ENCODE results near the gene ZBTB20. TPM values are rescaled to one million over a fixed set of nuclear protein-coding genes. Genes with fewer than 3 reads are reported as not detected.

The ZBTB20 gene
- total and polyA plus RNA-seq, 2 of the 4 experiments (the other 2 are of a cell fraction): 0.75 to 14.7 TPM

- no peak for ATAC-seq (ENCODE audit: low read depth)
- no CpG with 5 or more reads among the region's 3 CpGs for WGBS, 2 experiments (ENCODE audit: extremely low coverage in 2 of 2, insufficient read length in 1 of 2)
- no peaks in the 10 kb centered on the region for H3K4me1 ChIP-seq (ENCODE audit: control insufficient read depth, insufficient read depth, low read length)
- no peak overlapping the region for H3K56ac ChIP-seq (ENCODE audit: extremely low read depth, insufficient read depth, low read length)
- in situ Hi-C loops (cut with MboI; ENCODE audit: low sequenced_read_pairs) (no loop called here), intact Hi-C loops (cut with micrococcal nuclease) (no loop called here), dilution Hi-C loops (cut with HindIII; ENCODE audit: low sequenced_read_pairs, unreplicated experiment) (no loop called here)
- H3K4me3 ChIP-seq (ENCODE audit: insufficient read depth, low read depth, low read length): no peak overlapping the region
- H2BK120ac ChIP-seq (ENCODE audit: low read depth, low read length): no peak overlapping the region
- H4K8ac ChIP-seq (ENCODE audit: low read depth in 2 of 2, low read length in 2 of 2): no peak overlapping the region
- no peak overlapping the region for H3K27ac ChIP-seq (ENCODE audit: insufficient read depth, low read length)
- no peak overlapping the region for H2BK15ac ChIP-seq (ENCODE audit: low read depth, low read length)
- H3K9me3 ChIP-seq (ENCODE audit: control insufficient read depth, insufficient read depth, low read length): no peaks in the 10 kb centered on the region
- no peak overlapping the region for H2AK9ac ChIP-seq (replicated peaks; ENCODE audit: low read depth, low read length, poor library complexity)
- CTCF ChIA-PET: interaction anchor here (1.3 kb wide), 1 partner anchor 35 kb away, joined by 3 read pairs; no protein-coding TSS in a partner anchor
- POLR2A ChIA-PET (ENCODE audit: unreplicated experiment): no interaction called here
- H4K91ac ChIP-seq (ENCODE audit: insufficient read depth, low read depth, low read length): no peak overlapping the region
- H3K23ac ChIP-seq (ENCODE audit: low read depth, low read length): no peak overlapping the region
- no peak overlapping the region for H3K4me2 ChIP-seq (ENCODE audit: low read depth, low read length)
- H3K4ac ChIP-seq (ENCODE audit: low read depth, low read length): no peak overlapping the region
- no peak for DNase-seq
- no peaks in the 10 kb centered on the region for H3K27me3 ChIP-seq (ENCODE audit: control insufficient read depth, insufficient read depth, low read length)
- H3K9ac ChIP-seq (ENCODE audit: low read depth, low read length): no peak overlapping the region
- no peaks in the 10 kb centered on the region for H3K36me3 ChIP-seq (ENCODE audit: control insufficient read depth, insufficient read depth, low read length)
- H3K18ac ChIP-seq (ENCODE audit: low read depth, low read length): no peak overlapping the region
- H2BK20ac ChIP-seq (ENCODE audit: low read depth, low read length): no peak overlapping the region
- no peaks in the 10 kb centered on the region for H3K9me1 ChIP-seq (ENCODE audit: insufficient read depth, low read length)
- H4K5ac ChIP-seq (ENCODE audit: low read depth, low read length): no peak overlapping the region
- no peak overlapping the region for H2AFZ ChIP-seq (replicated peaks; ENCODE audit: low read length, poor library complexity)
- H3K79me1 ChIP-seq (ENCODE audit: low read depth in 1 of 2, low read length in 2 of 2): no peaks in the 10 kb centered on the region
- no peak overlapping the region for H2AK5ac ChIP-seq (ENCODE audit: low read depth, low read length)
- H3K14ac ChIP-seq (replicated peaks; ENCODE audit: low read depth, low read length): no peak overlapping the region
- no peak overlapping the region for H2BK5ac ChIP-seq (ENCODE audit: low read depth, low read length, poor library complexity, severe bottlenecking)
- no peaks in the 10 kb centered on the region for H4K20me1 ChIP-seq (ENCODE audit: insufficient read depth, low read length)
- BruUV-seq (replicated peaks): no TSS peak
- no peak for TF ChIP-seq USF2 (IDR thresholded peaks at IDR 0.05; ENCODE audit: low read depth, low read length)
- TF ChIP-seq RAD21 (IDR thresholded peaks at IDR 0.05; ENCODE audit: low read length): no peak
- TF ChIP-seq NFE2L2 (IDR thresholded peaks at IDR 0.05; ENCODE audit: low read depth, low read length): no peak
- TF ChIP-seq CTCF (conservative IDR thresholded peaks at IDR 0.05; ENCODE audit: low read depth, low read length): no peak
- no peak for TF ChIP-seq FOS (IDR thresholded peaks at IDR 0.05; ENCODE audit: low read depth, low read length)
- TF ChIP-seq SMC3 (IDR thresholded peaks at IDR 0.05; ENCODE audit: low read depth, low read length): no peak
- TF ChIP-seq RCOR1 (IDR thresholded peaks at IDR 0.05; ENCODE audit: insufficient replicate concordance, low read length): no peak
- TF ChIP-seq POLR2A (IDR thresholded peaks at IDR 0.05; ENCODE audit: low read depth, low read length): no peak
- no peak for TF ChIP-seq RFX5 (IDR thresholded peaks at IDR 0.05; ENCODE audit: low read depth, low read length)
These were observed 480.5 kb downstream of the ZBTB20 start for GRCh38 chr3:114666623-114667022.

Data from IMR-90 (cell line).